Activated naive CD8-positive, alpha-beta T cell treated with anti-CD3 and anti-CD28 coated beads, Interleukin-2, amount 50 U/mL, for 24 hours (primary cell): ENCODE results near the gene CCBE1.

Source experiments
- ATAC-seq: fragments of 150-1000 bp; cut with Tn5 transposase; one replicate; pipeline ENCODE4 v1.10.0; 2021
- DNase-seq: peaks from one replicate; pipeline ENCODE4 v3.0.0; 2021
- H3K27ac Mint-ChIP-seq: one replicate; pipeline ENCODE4 v1.8.0; 2021; ENCODE audit warnings: mild to moderate bottlenecking, mixed read lengths
- H3K27me3 Mint-ChIP-seq: one replicate; pipeline ENCODE4 v1.8.0; 2021; ENCODE audit warnings: mixed read lengths
- H3K36me3 Mint-ChIP-seq: one replicate; pipeline ENCODE4 v1.8.0; 2021; ENCODE audit warnings: low read depth, mixed read lengths
- H3K4me1 Mint-ChIP-seq: one replicate; pipeline ENCODE4 v1.8.0; 2021; ENCODE audit warnings: mixed read lengths
- H3K4me3 Mint-ChIP-seq: one replicate; pipeline ENCODE4 v1.8.0; 2021; ENCODE audit warnings: mild to moderate bottlenecking, moderate library complexity, mixed read lengths
- H3K9me3 Mint-ChIP-seq: one replicate; pipeline ENCODE4 v1.8.0; 2021; ENCODE audit warnings: mixed read lengths

CCBE1 gene

DNA sequence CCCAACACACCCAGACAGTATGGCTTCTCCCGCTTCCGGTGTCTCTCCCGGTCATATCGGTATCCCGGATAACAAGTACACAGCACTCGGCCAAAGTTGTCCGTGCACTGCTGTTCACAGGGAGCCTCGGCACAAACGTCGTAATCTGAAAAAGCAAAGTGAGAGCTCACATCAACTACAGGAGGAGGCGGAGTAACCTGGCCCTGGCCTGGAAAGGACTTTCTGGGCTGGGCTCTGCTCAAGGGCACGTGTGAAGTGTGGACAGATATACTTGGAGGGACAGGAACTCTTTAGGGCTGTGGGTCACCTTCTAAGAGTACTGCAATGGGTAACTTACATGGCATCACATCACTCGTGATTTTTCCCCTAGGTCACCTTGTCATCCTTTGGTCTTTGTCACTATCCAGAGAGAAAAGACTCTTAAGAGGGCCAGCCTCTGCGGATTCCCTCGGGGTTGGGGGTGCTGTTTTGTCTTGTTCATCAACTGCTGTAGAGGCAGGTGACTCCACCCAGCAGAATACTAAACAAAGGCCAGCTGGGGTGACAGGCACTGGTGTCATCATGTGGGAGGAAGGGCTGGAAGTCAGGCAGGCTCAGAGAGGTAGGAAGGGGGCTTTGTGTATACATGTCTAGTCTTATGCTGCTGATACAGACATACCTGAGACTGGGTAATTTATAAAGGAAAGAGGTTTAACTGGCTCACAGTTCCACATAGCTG lies 227.6 kb downstream of the CCBE1 start:
- H3K4me3 Mint-ChIP-seq: no peak overlapping the region
- no peak overlapping the region for H3K27ac Mint-ChIP-seq
- H3K9me3 Mint-ChIP-seq: no peaks in the 10 kb centered on the region
- DNase-seq: no peak
- peaks cover 3% of the 10 kb centered on the region for H3K27me3 Mint-ChIP-seq
- ATAC-seq: no peak
- H3K4me1 Mint-ChIP-seq: no peaks in the 10 kb centered on the region
- no peaks in the 10 kb centered on the region for H3K36me3 Mint-ChIP-seq

DNA sequence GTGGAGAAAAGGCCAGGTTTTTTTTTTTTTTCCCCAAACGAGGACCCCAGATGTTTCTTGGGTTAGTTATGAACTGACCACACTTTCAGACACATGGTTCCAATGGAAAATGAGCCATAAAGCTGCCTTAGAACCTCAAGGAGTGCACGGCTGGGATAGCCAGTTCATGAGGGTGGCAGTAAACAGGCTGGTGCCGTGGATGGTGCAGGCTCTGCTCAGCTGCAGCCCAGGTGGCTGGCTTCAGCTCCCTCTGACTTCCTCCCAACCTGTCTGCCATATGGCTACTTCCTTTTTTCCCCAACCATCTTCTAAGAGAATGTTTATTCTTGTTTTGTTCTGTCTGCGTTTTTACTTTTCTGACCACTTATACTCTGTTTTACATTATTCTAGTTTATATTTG lies 228.4 kb downstream of the CCBE1 start:
- no peaks in the 10 kb centered on the region for H3K36me3 Mint-ChIP-seq
- H3K4me1 Mint-ChIP-seq: no peaks in the 10 kb centered on the region
- H3K27me3 Mint-ChIP-seq: peaks cover 2% of the 10 kb centered on the region
- no peak for ATAC-seq
- H3K4me3 Mint-ChIP-seq: no peak overlapping the region
- H3K9me3 Mint-ChIP-seq: no peaks in the 10 kb centered on the region
- DNase-seq: no peak
- H3K27ac Mint-ChIP-seq: no peak overlapping the region

DNA sequence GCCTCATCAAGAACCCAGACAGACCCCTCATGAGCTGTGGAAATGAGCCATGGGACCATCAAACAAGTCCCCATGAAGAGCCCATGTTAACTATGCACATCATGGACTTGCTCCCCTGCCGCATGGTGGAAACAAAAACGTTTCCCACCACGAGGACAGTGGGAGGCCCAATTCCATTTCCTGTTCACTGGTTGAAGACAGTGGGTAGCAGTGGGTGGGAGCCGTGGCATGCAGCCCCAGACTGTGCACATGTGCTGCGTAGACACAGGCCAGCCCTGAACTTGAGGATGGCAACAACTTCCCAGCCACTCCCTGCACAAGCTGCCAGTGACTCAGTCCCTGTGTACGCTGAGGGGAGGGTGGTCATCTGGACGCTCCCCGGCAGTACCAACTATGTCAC lies 229.7 kb downstream of the CCBE1 start:
- no peak for ATAC-seq

DNA sequence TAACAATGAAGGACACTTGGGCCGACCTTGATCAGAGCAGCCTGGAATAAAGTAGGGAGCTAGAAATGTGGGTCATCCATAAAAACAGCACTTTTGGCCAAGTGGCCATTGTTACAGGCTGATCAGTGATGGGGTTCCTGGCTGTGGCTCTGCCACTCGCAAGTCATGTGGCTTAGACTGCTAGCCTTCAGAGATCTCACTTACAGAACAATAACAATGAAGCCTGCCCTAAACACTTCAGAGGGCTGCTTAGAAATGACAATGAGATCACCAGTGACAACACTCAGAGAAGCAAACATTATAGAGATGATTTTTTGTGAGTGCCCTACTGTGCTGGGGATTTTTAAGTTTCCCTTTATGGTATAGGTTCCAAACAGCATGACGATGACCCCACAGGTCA lies 230.2 kb downstream of the CCBE1 start:
- Mint-ChIP-seq H3K36me3 (no peaks in the 10 kb centered on the region), H3K9me3 (no peaks in the 10 kb centered on the region), H3K27ac (no peak overlapping the region), H3K4me3 (no peak overlapping the region), H3K27me3 (peaks cover 3% of the 10 kb centered on the region), H3K4me1 (no peaks in the 10 kb centered on the region)
- ATAC-seq (no peak), DNase-seq (no peak)

More for the DNA sequence above, 229.7 kb downstream of the CCBE1 start:
- H3K4me1 Mint-ChIP-seq: no peaks in the 10 kb centered on the region
- no peak overlapping the region for H3K27ac Mint-ChIP-seq
- DNase-seq: no peak
- no peaks in the 10 kb centered on the region for H3K36me3 Mint-ChIP-seq
- peaks cover 3% of the 10 kb centered on the region for H3K27me3 Mint-ChIP-seq
- H3K4me3 Mint-ChIP-seq: no peak overlapping the region
- no peaks in the 10 kb centered on the region for H3K9me3 Mint-ChIP-seq

DNA sequence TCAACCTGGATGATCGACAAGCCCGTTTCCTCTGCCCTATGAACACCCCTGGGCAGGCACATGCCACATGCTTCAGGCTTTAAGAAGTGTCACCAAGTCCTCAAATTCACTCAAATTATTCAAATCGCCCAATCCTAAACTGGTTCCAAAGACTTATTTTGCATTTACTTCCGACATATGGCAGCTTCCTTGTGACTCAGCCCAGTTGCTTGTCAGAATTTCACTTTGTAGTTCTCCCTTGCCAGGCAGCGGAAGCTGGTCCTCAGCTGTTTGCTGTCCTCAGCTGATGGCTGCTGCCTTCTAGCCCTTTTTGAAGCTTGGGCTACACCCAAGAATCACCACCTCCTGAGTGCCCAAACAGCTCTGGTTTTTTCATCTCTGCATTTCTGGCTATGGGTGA lies 232.7 kb downstream of the CCBE1 start:
- Mint-ChIP-seq H3K27me3 (peaks cover 3% of the 10 kb centered on the region), H3K9me3 (no peaks in the 10 kb centered on the region), H3K4me1 (no peaks in the 10 kb centered on the region), H3K27ac (no peak overlapping the region), H3K36me3 (no peaks in the 10 kb centered on the region), H3K4me3 (no peak overlapping the region)
- no peak for ATAC-seq
- DNase-seq: no peak

DNA sequence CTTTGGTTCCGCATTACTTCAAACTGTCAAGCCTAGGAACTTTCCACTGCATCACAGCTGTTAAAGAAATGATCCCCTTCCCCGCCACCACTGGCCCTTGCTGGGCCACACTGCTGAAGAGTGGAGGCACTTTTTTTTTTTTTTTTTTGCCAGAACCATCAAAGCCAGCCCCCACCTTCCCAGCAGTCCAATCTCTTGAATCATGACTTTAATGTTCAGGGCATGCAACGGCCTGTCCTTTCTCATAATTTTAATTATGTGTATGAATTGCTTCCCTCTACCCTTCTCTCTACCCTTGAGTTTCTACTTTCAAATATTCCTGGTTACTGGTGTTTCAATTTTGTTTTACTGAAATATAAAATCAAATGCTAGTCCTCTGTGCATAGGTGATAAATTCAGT lies 236.1 kb downstream of the CCBE1 start:
- Mint-ChIP-seq H3K9me3 (no peaks in the 10 kb centered on the region), H3K27me3 (peaks cover 6% of the 10 kb centered on the region), H3K27ac (no peak overlapping the region), H3K4me3 (no peak overlapping the region), H3K36me3 (no peaks in the 10 kb centered on the region), H3K4me1 (no peaks in the 10 kb centered on the region)
- ATAC-seq (no peak), DNase-seq (no peak)

DNA sequence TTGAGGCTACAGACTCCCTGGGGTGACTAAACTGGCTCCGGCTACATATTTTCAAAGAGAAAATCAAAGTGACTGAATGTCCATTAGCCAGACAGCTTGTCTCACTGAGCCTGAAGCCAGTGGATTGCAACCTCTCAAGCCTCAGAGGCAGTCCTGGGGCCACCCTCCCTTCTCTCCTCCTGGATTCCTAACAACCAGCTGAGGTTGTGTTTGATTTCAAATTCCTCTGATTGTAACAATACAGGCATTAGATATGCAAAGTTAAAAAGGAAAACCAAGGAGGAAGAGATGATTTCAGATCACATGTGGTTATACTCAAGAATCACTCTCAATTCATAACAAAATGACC lies 237.2 kb downstream of the CCBE1 start:
- no peak overlapping the region for H3K27ac Mint-ChIP-seq
- no peak for DNase-seq
- no peaks in the 10 kb centered on the region for H3K36me3 Mint-ChIP-seq

DNA sequence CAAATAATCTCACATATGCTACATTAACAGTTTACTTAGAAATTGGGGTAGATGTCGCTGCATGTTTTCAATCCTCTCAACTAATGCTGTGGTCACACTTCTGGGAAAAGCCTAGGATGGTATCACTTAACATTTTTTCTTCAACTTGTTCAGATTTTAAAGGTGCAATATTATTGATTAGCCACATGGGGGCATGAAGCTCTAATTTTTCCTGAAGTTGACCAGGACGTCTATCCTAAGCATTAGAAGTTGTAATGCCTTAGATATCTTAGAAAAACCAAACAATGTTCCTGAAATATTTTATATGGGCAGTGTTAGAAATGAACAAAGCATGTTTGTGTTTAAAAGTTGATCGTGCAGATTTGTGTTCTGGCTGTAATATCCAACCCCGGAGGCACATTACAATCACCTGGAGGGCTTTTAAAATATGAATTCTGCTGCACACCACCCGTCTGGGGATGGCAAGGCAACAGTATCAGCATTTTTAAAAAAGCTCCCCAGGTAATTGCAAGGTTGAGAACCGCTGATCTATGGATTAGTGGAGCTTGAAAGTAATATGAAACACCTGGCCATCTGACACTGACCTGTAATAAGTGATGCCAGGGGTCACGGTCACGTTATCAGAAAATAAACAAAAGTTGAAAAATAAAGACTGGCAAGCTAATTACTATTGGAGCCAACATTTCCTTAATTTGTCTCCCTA lies 237.7 kb downstream of the CCBE1 start:
- no peaks in the 10 kb centered on the region for H3K36me3 Mint-ChIP-seq
- no peak for ATAC-seq
- no peak overlapping the region for H3K4me3 Mint-ChIP-seq
- peaks cover 6% of the 10 kb centered on the region for H3K27me3 Mint-ChIP-seq
- no peaks in the 10 kb centered on the region for H3K4me1 Mint-ChIP-seq
- H3K27ac Mint-ChIP-seq: no peak overlapping the region
- DNase-seq: no peak
- no peaks in the 10 kb centered on the region for H3K9me3 Mint-ChIP-seq

More for the DNA sequence above, 237.2 kb downstream of the CCBE1 start:
- Mint-ChIP-seq H3K4me3 (no peak overlapping the region), H3K9me3 (no peaks in the 10 kb centered on the region), H3K4me1 (no peaks in the 10 kb centered on the region), H3K27me3 (peaks cover 6% of the 10 kb centered on the region)
- no peak for ATAC-seq

DNA sequence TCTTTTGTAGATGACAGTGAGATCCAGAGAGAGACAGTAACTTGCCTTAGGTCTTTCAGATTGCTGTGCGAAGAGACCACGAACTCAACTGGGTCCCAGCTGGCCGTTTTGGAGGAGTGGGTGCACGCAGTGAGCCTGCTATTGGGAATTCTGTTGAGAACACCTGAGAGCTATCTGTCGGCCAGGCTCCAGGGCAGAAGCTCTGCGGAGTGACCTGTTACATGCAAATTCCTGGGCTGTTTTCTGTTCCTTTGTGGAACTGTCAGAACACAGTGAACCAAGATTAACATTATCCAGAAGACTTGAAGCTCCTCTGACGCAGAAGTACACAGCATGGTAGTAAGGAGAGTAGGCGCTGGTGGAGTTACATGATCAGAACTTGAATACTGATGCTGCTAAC lies 238.6 kb downstream of the CCBE1 start:
- H3K4me1 Mint-ChIP-seq: no peaks in the 10 kb centered on the region
- H3K4me3 Mint-ChIP-seq: no peak overlapping the region
- H3K27ac Mint-ChIP-seq: no peak overlapping the region
- no peak for ATAC-seq
- no peak for DNase-seq
- H3K36me3 Mint-ChIP-seq: no peaks in the 10 kb centered on the region
- peaks cover 6% of the 10 kb centered on the region for H3K27me3 Mint-ChIP-seq
- no peaks in the 10 kb centered on the region for H3K9me3 Mint-ChIP-seq

DNA sequence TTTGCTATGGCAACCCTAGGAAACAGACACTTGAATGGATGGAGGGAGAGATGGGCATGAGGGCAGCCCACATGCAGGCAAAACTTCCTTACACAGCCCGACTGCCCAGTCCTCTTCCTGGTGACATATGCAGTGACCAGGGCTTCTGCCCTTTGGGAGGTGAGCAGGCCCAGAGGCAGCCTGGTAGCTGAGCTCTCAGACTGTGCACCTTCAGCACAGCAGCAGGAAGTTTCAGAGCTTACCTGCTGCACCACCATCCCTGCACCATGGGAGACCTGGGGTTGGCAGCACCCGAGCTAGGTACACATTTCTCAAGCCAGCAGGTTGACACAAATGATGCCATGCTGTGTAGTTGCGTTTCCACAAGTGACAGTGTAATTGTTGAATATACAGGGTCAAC lies 240.6 kb downstream of the CCBE1 start:
- no peaks in the 10 kb centered on the region for H3K36me3 Mint-ChIP-seq
- DNase-seq: no peak
- H3K4me3 Mint-ChIP-seq: no peak overlapping the region
- no peaks in the 10 kb centered on the region for H3K9me3 Mint-ChIP-seq
- no peak for ATAC-seq
- no peaks in the 10 kb centered on the region for H3K4me1 Mint-ChIP-seq
- no peak overlapping the region for H3K27ac Mint-ChIP-seq
- peaks cover 4% of the 10 kb centered on the region for H3K27me3 Mint-ChIP-seq

DNA sequence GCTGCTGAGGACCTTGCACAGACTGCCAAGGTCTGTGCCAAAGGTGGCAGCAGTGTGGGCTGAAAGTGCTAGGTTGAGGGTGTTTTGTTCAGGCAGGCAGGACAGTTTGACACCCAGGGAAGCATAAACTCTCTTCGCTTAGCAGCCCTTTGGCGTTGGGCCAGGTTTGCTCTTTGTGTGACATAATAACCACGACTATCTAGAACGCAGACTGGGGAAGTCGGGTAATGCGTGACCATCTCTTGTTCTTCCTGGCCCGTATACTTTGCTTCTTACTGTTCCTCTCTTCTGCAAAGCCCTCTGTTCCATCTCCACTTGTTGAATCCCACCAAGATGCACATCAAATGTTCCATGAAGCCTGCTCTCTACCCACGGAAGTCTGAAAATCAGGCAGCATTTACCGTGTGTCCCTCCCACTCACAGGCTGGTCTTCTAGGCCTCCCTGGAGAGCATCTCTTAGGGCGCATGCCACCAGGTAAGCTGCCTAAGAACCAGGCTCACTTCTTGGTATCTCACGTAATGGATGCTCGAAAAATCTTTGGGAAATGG lies 241.4 kb downstream of the CCBE1 start:
- ATAC-seq (no peak), DNase-seq (no peak)
- Mint-ChIP-seq H3K27me3 (peaks cover 4% of the 10 kb centered on the region), H3K4me3 (no peak overlapping the region), H3K9me3 (no peaks in the 10 kb centered on the region), H3K4me1 (no peaks in the 10 kb centered on the region), H3K36me3 (no peaks in the 10 kb centered on the region), H3K27ac (no peak overlapping the region)

DNA sequence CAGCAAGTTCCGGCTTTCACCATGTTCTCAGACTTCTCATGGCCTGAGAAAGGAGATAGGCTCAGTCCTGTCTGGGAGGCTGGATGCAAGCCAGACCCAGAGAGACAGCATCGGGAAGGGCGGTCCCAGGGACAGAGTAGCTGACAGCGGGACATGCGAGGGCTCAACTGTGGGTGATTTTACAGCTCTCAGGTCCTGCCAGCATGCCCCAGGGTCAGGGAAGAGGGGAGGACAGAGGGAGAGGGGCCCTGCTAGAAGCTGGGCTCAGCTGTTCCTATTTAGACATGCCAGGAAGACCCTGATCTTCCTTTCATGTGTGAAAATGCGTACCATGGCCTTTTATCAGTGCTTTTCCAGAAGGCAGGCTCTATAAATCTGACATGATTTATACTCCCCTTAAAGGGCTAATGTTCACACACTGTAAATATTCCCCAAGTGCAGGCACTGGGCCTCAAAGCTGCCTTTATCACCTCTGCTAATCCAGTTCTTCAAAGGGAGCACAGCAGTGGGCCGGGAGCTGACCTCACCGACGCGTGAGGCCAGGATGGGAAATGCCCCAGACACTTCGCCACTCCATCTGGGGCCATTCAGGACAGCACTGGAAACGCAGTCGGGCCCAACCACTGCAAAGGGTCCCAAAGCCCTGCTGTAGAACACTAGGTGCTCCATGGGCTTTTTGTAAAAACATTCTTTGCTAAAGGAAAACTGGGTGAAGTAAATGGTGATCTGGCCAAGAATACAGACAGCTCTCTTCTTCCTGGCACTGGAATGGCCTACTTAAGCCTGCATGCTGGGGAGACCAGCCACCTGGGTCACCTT lies 242.1 kb downstream of the CCBE1 start:
- H3K4me1 Mint-ChIP-seq: no peaks in the 10 kb centered on the region
- no peak overlapping the region for H3K4me3 Mint-ChIP-seq
- H3K36me3 Mint-ChIP-seq: no peaks in the 10 kb centered on the region
- no peak overlapping the region for H3K27ac Mint-ChIP-seq
- DNase-seq (no peak), ATAC-seq (no peak)
- no peaks in the 10 kb centered on the region for H3K9me3 Mint-ChIP-seq
- peaks cover 4% of the 10 kb centered on the region for H3K27me3 Mint-ChIP-seq

DNA sequence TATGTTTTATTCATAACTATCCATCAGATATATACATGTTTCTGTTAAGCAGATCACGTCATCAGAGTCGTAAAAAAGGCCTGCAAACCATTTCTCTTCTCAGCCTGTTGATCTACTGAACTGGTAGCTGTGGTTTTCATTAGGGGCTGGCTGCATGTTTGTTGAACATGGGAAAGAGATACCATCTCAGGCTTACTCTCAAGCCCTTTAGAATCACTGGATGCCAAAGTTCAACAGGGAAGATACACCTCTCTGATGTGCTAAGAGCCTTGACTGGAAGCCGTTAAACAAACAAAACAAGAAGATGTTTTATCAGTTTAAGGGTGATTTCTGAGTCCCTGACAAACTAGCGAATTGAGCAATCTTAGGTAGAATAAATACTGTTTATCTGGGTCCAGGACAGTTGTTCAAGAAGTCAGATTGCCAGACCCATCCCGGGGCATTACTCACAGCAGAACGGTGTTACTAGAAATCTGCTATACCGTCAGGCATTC lies 243.7 kb downstream of the CCBE1 start:
- no peak overlapping the region for H3K4me3 Mint-ChIP-seq
- H3K9me3 Mint-ChIP-seq: no peaks in the 10 kb centered on the region
- no peaks in the 10 kb centered on the region for H3K4me1 Mint-ChIP-seq
- no peak for DNase-seq
- no peaks in the 10 kb centered on the region for H3K36me3 Mint-ChIP-seq
- no peak overlapping the region for H3K27ac Mint-ChIP-seq
- H3K27me3 Mint-ChIP-seq: no peaks in the 10 kb centered on the region
- no peak for ATAC-seq

DNA sequence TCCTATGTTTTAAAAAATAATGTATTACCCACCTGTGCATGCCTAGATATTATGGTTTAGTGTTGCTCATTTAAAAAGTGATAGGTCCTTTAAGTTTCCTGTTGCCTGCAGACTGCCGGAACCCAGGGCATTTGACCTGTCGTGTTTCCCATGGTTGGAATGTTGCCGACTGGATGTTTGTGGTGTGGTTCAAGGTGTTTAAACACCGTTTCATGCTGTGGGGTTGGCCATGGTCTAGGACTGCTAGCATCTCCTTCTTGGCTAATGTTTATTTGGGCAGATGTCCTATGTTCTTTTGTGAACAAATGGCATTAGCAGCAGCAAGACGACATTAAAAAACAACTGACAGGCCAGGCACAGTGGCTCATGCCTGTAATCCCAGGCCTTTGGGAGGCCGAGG lies 245.3 kb downstream of the CCBE1 start:
- H3K4me1 Mint-ChIP-seq: no peaks in the 10 kb centered on the region
- no peaks in the 10 kb centered on the region for H3K9me3 Mint-ChIP-seq
- no peak overlapping the region for H3K27ac Mint-ChIP-seq
- no peak overlapping the region for H3K4me3 Mint-ChIP-seq
- H3K36me3 Mint-ChIP-seq: no peaks in the 10 kb centered on the region
- H3K27me3 Mint-ChIP-seq: no peaks in the 10 kb centered on the region
- ATAC-seq (no peak), DNase-seq (no peak)

DNA sequence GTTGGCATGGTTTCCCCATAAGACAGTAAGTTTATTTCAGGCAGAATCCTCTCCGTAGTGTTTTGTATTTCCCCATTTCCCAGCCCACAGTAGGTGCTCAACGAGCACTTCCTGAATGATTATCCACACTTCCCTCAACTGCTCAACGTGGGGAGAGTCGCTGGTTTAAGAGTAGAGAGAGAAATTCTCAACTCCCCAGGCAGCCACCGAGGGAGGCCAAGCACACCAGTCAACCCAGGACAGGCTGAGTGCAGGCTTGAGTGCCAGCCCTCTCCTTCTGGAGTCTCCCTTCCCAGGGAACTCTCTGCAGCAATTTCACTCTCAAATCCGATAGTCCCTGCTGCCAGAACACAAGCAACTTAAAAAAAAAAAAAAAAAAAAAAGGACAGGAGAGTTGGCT lies 246.2 kb downstream of the CCBE1 start:
- Mint-ChIP-seq H3K4me3 (no peak overlapping the region), H3K9me3 (no peaks in the 10 kb centered on the region), H3K27me3 (no peaks in the 10 kb centered on the region), H3K27ac (no peak overlapping the region), H3K4me1 (no peaks in the 10 kb centered on the region), H3K36me3 (no peaks in the 10 kb centered on the region)
- DNase-seq: no peak
- no peak for ATAC-seq
